Stimulated activated CD4-positive, alpha-beta T cell treated with anti-CD3 and anti-CD28 coated beads, Interleukin-1b, Interleukin-23, amount 100 ng/mL, for 1 hour (primary cell): ENCODE measurements around the gene CD300A.
"Not testable (repeated sequence)": the region's sequence is repeated elsewhere in the genome, so short reads cannot be mapped to it uniquely, and the experiment has no call there.

Experiments used
- DNase-seq, 2 donors: peaks; one replicate each; pipeline ENCODE4 v3.0.0-alpha.2; 2020; ENCODE audit warnings: low read depth in 2 of 2

CD300A gene

GRCh38 chr17:74478420-74479100 lies 12.1 kb downstream of the CD300A start:
- no peak for DNase-seq

GRCh38 chr17:74480290-74480689 lies 13.9 kb downstream of the CD300A start:
- no peak for DNase-seq

- no peak for DNase-seq
Observed at GRCh38 chr17:74481621-74482020, 15.2 kb downstream of the CD300A start.

- no peak for DNase-seq
Observed at GRCh38 chr17:74484066-74484465, 17.6 kb downstream of the CD300A start.

GRCh38 chr17:74485022-74485743 lies 18.7 kb downstream of the CD300A start:
- no peak for DNase-seq

GRCh38 chr17:74485841-74486240 lies 19.4 kb downstream of the CD300A start:
- DNase-seq = no peak

- DNase-seq = not testable (repeated sequence)
Observed at GRCh38 chr17:74488276-74488675, 21.8 kb downstream of the CD300A start.

GRCh38 chr17:74490716-74491115 lies 24.3 kb downstream of the CD300A start:
- no peak for DNase-seq

- no peak for DNase-seq
Observed at GRCh38 chr17:74491626-74492025, 25.2 kb downstream of the CD300A start.

GRCh38 chr17:74493331-74493833 lies 26.9 kb downstream of the CD300A start:
- DNase-seq = peak; percentile 23 to 54

GRCh38 chr17:74497471-74497870 lies 31.0 kb downstream of the CD300A start:
- DNase-seq = no peak

GRCh38 chr17:74499992-74500391 lies 33.6 kb downstream of the CD300A start:
- DNase-seq = no peak

GRCh38 chr17:74502861-74503260 lies 36.4 kb downstream of the CD300A start:
- no peak for DNase-seq

- DNase-seq = not testable (repeated sequence)
Observed at GRCh38 chr17:74503949-74504348, 37.5 kb downstream of the CD300A start.

GRCh38 chr17:74508156-74508555 lies 41.7 kb downstream of the CD300A start:
- no peak for DNase-seq

GRCh38 chr17:74512036-74512435 lies 45.6 kb downstream of the CD300A start:
- no peak for DNase-seq

- no peak for DNase-seq
Observed at GRCh38 chr17:74512624-74513091, 46.2 kb downstream of the CD300A start.

GRCh38 chr17:74513987-74514631 lies 47.7 kb downstream of the CD300A start:
- DNase-seq = no peak

- DNase-seq = no peak
Observed at GRCh38 chr17:74514632-74515334, 48.3 kb downstream of the CD300A start.

- no peak for DNase-seq
Observed at GRCh38 chr17:74515941-74516340, 49.5 kb downstream of the CD300A start.

- no peak for DNase-seq
Observed at GRCh38 chr17:74516561-74517328, 50.3 kb downstream of the CD300A start.
